Ramos (cell line): ENCODE measurements around the gene TARS3.
"Not testable (repeated sequence)": the region's sequence is repeated elsewhere in the genome, so short reads cannot be mapped to it uniquely, and the experiment has no call there.

Experiments
- in situ Hi-C: fragments of 300-500 bp; cut with MboI; formaldehyde crosslinking; loops from one replicate; pipeline ENCODE4 v1.14.3; 2022; ENCODE audit warnings: low sequenced_read_pairs; ENCODE audit not compliant: unreplicated experiment

TARS3 gene

GRCh38 chr15:101657968-101658784 is 66.1 kb downstream of the TARS3 start:
- in situ Hi-C loops: no loop called here

- in situ Hi-C loops: no loop called here
These were observed 67.1 kb downstream of the TARS3 start for GRCh38 chr15:101657171-101657570.

GRCh38 chr15:101654624-101655337 is 69.5 kb downstream of the TARS3 start:
- in situ Hi-C loops: not testable (repeated sequence)

- in situ Hi-C loops: no loop called here
These were observed 70.1 kb downstream of the TARS3 start for GRCh38 chr15:101654171-101654570.

GRCh38 chr15:101652786-101653430 is 71.4 kb downstream of the TARS3 start:
- in situ Hi-C loops: no loop called here

GRCh38 chr15:101652098-101652785 is 72.0 kb downstream of the TARS3 start, which contains the start of gene TM2D3:
Gene TM2D3, minus strand, starts transcription at chr15:101652381. Its CDS starts 20 bp downstream, at chr15:101652361.
- in situ Hi-C loops: no loop called here

- in situ Hi-C loops: no loop called here
These were observed 72.6 kb downstream of the TARS3 start for GRCh38 chr15:101651554-101652097.

GRCh38 chr15:101650145-101650544 is 74.1 kb downstream of the TARS3 start:
- in situ Hi-C loops: no loop called here

GRCh38 chr15:101648356-101648755 is 75.9 kb downstream of the TARS3 start:
- in situ Hi-C loops: no loop called here

GRCh38 chr15:101647251-101647650 is 77.0 kb downstream of the TARS3 start:
- in situ Hi-C loops: no loop called here

- in situ Hi-C loops: no loop called here
These were observed 77.6 kb downstream of the TARS3 start for GRCh38 chr15:101646672-101647071.

- in situ Hi-C loops: loop anchor here (5.0 kb wide), 1 partner anchor 350 kb away; no protein-coding TSS in a partner anchor
These were observed 81.9 kb downstream of the TARS3 start for GRCh38 chr15:101642361-101642760.

GRCh38 chr15:101641894-101642293 is 82.4 kb downstream of the TARS3 start:
- in situ Hi-C loops: loop anchor here (5.0 kb wide), 1 partner anchor 350 kb away; no protein-coding TSS in a partner anchor

GRCh38 chr15:101641129-101641764 is 83.0 kb downstream of the TARS3 start:
- in situ Hi-C loops: loop anchor here (5.0 kb wide), 1 partner anchor 349 kb away; no protein-coding TSS in a partner anchor

GRCh38 chr15:101639667-101640066 is 84.6 kb downstream of the TARS3 start:
- in situ Hi-C loops: loop anchor here (5.0 kb wide), 1 partner anchor 347 kb away; no protein-coding TSS in a partner anchor

GRCh38 chr15:101637919-101638318 is 86.4 kb downstream of the TARS3 start:
- in situ Hi-C loops: no loop called here

GRCh38 chr15:101637516-101637915 is 86.8 kb downstream of the TARS3 start:
- in situ Hi-C loops: no loop called here

GRCh38 chr15:101637038-101637437 is 87.2 kb downstream of the TARS3 start:
- in situ Hi-C loops: no loop called here
